GM12801 (cell line): ENCODE measurements around the gene AGAP3.

Experiments
- TF ChIP-seq, protein P1 (sequence below): IDR thresholded peaks from one replicate; pipeline ENCODE4 v1.5.1; 2011; ENCODE audit warnings: control low read depth; ENCODE audit not compliant: insufficient read length; ENCODE audit errors: extremely low read depth

The AGAP3 gene

GRCh38 chr7:151085691-151086620 is at the start of gene AGAP3:
AGAP3 (plus strand) TSS chr7:151086475; CDS start chr7:151086742, 267 bp downstream.
- TF ChIP-seq, protein P1, sequence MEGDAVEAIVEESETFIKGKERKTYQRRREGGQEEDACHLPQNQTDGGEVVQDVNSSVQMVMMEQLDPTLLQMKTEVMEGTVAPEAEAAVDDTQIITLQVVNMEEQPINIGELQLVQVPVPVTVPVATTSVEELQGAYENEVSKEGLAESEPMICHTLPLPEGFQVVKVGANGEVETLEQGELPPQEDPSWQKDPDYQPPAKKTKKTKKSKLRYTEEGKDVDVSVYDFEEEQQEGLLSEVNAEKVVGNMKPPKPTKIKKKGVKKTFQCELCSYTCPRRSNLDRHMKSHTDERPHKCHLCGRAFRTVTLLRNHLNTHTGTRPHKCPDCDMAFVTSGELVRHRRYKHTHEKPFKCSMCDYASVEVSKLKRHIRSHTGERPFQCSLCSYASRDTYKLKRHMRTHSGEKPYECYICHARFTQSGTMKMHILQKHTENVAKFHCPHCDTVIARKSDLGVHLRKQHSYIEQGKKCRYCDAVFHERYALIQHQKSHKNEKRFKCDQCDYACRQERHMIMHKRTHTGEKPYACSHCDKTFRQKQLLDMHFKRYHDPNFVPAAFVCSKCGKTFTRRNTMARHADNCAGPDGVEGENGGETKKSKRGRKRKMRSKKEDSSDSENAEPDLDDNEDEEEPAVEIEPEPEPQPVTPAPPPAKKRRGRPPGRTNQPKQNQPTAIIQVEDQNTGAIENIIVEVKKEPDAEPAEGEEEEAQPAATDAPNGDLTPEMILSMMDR: no peak

DNA sequence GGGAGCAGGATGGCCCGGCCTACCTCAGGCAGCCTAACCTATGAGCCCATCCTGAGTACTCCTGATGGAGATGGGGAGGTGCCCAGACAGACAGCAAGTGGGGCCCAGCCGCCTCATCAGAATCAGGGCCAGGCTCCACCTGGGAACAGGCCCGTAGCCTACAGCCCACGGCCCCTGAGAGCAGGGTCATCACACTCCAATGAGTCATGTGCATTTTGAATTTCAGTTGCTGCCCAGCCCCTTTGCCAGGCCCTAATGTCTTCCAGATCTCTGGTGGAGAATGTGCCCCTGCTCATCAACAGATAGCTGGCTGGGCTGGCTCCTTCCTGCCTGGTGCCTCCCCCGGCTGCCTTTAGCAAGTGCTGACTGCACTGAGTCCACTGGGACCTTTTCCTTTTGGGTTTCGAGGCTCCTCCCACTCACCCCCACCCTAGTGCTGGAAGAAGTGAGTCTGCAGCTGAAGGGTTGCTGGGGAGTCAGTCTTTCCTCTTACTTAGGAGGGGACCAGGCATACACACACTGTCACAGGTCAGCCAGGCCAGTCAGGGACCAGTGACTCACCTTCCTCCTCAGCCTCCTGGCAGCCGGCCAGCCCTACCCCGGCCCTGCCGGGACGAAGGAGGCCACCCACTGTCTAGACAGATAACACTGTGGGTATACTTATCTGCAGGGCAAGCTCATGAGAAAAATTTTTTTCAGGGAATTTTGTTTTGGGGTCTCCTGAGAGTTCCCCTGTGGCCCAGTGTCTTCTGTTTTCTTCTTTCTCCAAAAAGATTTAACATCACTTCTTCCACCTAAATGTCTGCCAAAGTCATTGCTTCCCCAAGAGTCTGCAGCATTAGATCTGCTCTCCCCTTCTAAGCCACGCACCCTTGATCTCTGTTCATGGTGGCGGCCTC is 47.1 kb upstream of the AGAP3 start:
- TF ChIP-seq, protein P1: no peak

DNA sequence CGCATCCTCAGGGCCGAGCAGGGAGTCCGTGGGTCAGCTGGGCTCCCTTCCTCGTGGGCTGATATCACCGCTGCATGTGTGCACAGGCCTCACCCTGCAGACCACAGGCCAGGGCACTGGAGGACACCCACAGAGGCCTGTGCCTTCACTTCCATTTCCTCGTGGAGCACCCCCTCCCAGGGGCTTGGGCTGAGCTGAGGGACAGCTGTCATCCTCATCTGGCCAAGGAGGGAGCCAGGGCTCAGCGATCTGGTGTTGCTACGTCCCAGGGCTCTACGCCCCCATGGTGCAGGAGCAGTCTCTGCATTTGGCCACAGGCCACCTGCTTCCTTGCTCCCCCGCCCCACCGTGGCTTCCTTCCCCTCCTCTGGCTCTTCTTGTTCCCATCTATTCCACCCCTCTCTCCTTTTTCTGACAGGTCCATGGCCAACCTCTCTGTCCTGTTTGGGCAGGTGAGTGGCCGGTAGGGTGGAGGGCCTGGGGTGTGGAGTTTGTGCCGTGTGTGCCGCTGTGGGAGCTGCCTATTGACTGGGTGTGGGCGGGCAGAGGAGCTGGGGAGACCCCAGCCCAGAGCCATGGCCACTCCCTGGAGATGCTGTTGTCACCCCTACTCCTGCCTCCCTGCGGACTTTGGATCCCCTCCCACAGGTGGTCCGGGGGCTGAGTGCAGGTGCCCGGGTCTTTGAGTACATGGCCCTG is 46.3 kb upstream of the AGAP3 start:
- TF ChIP-seq, protein P1: no peak

DNA sequence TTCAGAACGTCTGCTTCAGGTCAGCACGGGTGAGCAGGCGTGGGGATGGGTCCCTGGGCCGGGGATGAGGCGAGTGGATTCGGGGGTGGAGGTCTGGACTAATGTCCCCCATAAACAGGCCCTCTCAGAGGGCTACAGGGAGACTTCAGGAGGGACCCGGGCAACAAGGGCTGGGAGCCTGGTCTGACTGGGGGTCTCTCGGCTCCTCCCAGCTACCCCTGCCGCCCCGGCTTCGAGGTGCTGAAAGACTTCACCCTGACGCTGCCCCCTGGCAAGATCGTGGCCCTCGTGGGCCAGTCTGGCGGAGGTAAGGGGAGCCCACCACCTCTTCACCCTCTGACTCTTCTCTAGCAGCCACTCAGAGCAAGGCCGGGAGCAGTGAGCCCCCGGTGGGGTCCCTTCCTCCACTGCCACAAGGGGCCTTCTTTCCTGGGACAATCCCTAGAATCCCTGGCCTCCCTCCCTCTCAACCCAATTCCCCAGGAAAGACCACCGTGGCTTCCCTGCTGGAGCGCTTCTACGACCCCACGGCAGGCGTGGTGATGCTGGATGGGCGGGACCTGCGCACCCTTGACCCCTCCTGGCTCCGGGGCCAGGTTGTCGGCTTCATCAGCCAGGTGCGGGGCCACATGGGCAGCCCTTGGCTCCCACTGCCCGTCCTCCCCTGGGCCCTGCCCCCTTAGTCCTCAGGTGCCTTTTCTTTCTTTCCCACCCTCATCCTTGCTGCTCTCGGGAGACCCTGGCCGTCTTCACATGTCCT is 45.5 kb upstream of the AGAP3 start:
- TF ChIP-seq, protein P1: no peak

DNA sequence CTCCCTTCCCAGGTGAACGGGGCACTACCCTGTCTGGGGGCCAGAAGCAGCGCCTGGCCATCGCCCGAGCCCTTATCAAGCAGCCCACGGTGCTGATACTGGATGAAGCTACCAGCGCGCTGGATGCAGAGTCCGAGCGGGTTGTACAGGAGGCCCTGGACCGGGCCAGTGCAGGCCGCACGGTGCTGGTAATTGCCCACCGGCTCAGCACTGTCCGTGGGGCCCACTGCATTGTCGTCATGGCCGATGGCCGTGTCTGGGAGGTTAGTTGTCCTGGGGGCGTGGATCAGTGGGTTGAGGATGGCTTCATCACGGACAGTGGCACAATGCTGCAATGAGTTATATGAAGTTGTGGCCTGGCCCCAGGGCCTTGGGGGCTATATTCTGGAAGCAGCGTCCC is 42.3 kb upstream of the AGAP3 start:
- TF ChIP-seq, protein P1: no peak

- TF ChIP-seq, protein P1: no peak
Observed at GRCh38 chr7:151045262-151045661, 41.0 kb upstream of the AGAP3 start.
